Heart right ventricle (tissue), 16 donors: Measurements from ENCODE around the gene SLC35B3. TPM values are rescaled to one million over a fixed set of nuclear protein-coding genes. Genes with fewer than 3 reads are reported as not detected.
"Not testable (repeated sequence)": the region's sequence is repeated elsewhere in the genome, so short reads cannot be mapped to it uniquely, and the experiment has no call there.

Experiments used
- ATAC-seq, 8 donors: fragments of 200-7000 bp; cut with Tn5 transposase; one replicate each; pipeline ENCODE4 v1.9.1; 2020; ENCODE audit warnings: mild to moderate bottlenecking in 8 of 8, moderate library complexity in 8 of 8, moderate number of reproducible peaks in 1 of 8
- DNase-seq, 2 donors: peaks; one replicate each; pipeline ENCODE4 v3.0.0-alpha.2; 2020
- H3K27ac ChIP-seq, 10 donors: fragments of 200-600 bp; sonication (generic) in 2 of 10; one replicate each; pipeline versions ENCODE4 v1.5.0 to v1.8.0; 2020 to 2022; ENCODE audit warnings: mild to moderate bottlenecking in 3 of 10
- H3K27me3 ChIP-seq, 7 donors: fragments of 200-600 bp; one replicate each; pipeline ENCODE4 v1.8.0; 2021 to 2022; ENCODE audit warnings: mild to moderate bottlenecking in 2 of 7
- H3K36me3 ChIP-seq, 9 donors: fragments of 200-600 bp; sonication (generic) in 1 of 9; one replicate each; pipeline versions ENCODE4 v1.5.0 to v1.8.0; 2020 to 2022; ENCODE audit warnings: mild to moderate bottlenecking in 2 of 9
- H3K4me1 ChIP-seq, 9 donors: fragments of 200-600 bp; sonication (generic) in 1 of 9; one replicate each; pipeline versions ENCODE4 v1.5.0 to v1.8.0; 2020 to 2022; ENCODE audit warnings: mild to moderate bottlenecking in 4 of 9
- H3K4me3 ChIP-seq, 10 donors: fragments of 200-600 bp; sonication (generic) in 2 of 10; one replicate each; pipeline versions ENCODE4 v1.5.0 to v1.8.0; 2020 to 2022; ENCODE audit warnings: mild to moderate bottlenecking in 7 of 10, moderate library complexity in 2 of 10
- H3K9me3 ChIP-seq, 11 donors: fragments of 200-600 bp in 10 of 11; sonication (generic) in 2 of 11; one replicate each; pipeline versions ENCODE4 v1.5.0 to v1.8.0; 2013 to 2022; ENCODE audit warnings: mild to moderate bottlenecking in 2 of 11, control low read depth in 1 of 11, moderate library complexity in 1 of 11
- CTCF ChIP-seq, 9 donors: fragments of 200-600 bp; sonication (generic) in 2 of 9; IDR thresholded peaks; one replicate each; pipeline versions ENCODE4 v1.5.0 to v1.8.0; 2021 to 2022; ENCODE audit warnings: antibody characterized with exemption in 9 of 9, mild to moderate bottlenecking in 5 of 9, moderate library complexity in 1 of 9
- WGBS, 2 donors: extraction: QIAGEN DNeasy Blood & Tissue Kit; methylation state at CpG; one replicate each; pipeline ENCODE4 v1.1.7; 2013; ENCODE audit warnings: inconsistent platforms in 1 of 2; 5-methylcytosine and 5-hydroxymethylcytosine counted together
- intact Hi-C, 10 donors: fragments of 100-400 bp; cut with DNase I; formaldehyde crosslinking; loops; one replicate each; pipeline versions ENCODE4 v1.11.1 to v1.14.2; 2022
- polyA plus RNA-seq, 2 donors: library from polyadenylated mRNA; stranded (reverse); fragments of 200-250 nt; gene quantifications; one replicate each; pipeline ENCODE4 v1.2.3, GENCODE V29; 2013
- total RNA-seq, 10 donors: library from RNA; stranded (reverse); fragmentation: NEBNext Ultra II Directional in 3 of 10; extraction: Animal tissue kit (Norgen Biotek cat#: 25700) in 3 of 10; gene quantifications; one replicate each; pipeline versions ENCODE4 v1.2.1 to v1.2.4, GENCODE V29; 2021 to 2023
- donor health status: Arrhythmogenic right ventricular cardiomyopathy.
- donor health status: ischemic (EF 13 %, LVEDD 7.1; RV severe dilation, severe dysfunction).
- donor health status: healthy with polysubstance abuse.
- donor health status: DM: no; HTN: yes; CAD: no.
- donor health status: DM: no; HTN: no; CAD: no.
- donor health status: ischemic (EF 25% LVEDD 6.9; RV normal size, moderate dysfunction).
- donor health status: ischemic (EF 25% LVEDD 5.7; RV mildly dilated, moderate dysfunction).
- donor health status: healthy.
- donor health status: DM: yes; HTN: yes; CAD: no.
- donor health status: Ischemic cardiomyopathy.
- donor health status: ischemic (EF 35%, LVEDD 5.7; RV mildly dilated, moderate dysfunction).
- donor health status: nonischemic (EF 11% LVEDD 7.7; RV severe dilation, severe dysfunction).
- donor health status: DM: yes; HTN: yes; CAD: no.
- donor health status: PGD.
- donor health status: ischemic (EF 29% LVEDD 5.4; RV normal size, mild dysfunction).
- donor health status: nonischemic (EF 23%, LVEDD 6.1; RV moderate dilation, normal function).

SLC35B3 gene
- total and polyA plus RNA-seq, 12 donors: 4.5 to 19.9 (median 6.1) TPM

GRCh38 chr6:8432614-8433013 is 2.7 kb downstream of the SLC35B3 start:
- Histone ChIP-seq H3K27ac (no peak overlapping the region), H3K36me3 (peaks cover 0 to 41% (median 5%) of the 10 kb centered on the region in 9 donors), H3K4me3 (no peak overlapping the region), H3K27me3 (no peaks in the 10 kb centered on the region), H3K4me1 (peaks cover 0 to 38% (median 24%) of the 10 kb centered on the region in 9 donors), H3K9me3 (no peaks in the 10 kb centered on the region)
- 82 to 95% methylated on average over 2 of the region's 2 CpGs for WGBS, 2 donors
- no peak for TF ChIP-seq CTCF (IDR thresholded peaks at IDR 0.05)
- DNase-seq (no peak), ATAC-seq (no peak)
- intact Hi-C loops: no loop called here

GRCh38 chr6:8429821-8430220 is 5.5 kb downstream of the SLC35B3 start:
- Histone ChIP-seq H3K27ac (no peak overlapping the region), H3K27me3 (no peaks in the 10 kb centered on the region), H3K4me1 (peaks cover 0 to 29% (median 18%) of the 10 kb centered on the region in 9 donors), H3K9me3 (no peaks in the 10 kb centered on the region), H3K4me3 (no peak overlapping the region), H3K36me3 (peaks cover 0 to 69% (median 18%) of the 10 kb centered on the region in 9 donors)
- no peak for TF ChIP-seq CTCF (IDR thresholded peaks at IDR 0.05)
- 77 to 88% methylated on average over 2 of the region's 2 CpGs for WGBS, 2 donors
- DNase-seq (no peak), ATAC-seq (no peak)
- intact Hi-C loops: no loop called here

GRCh38 chr6:8426544-8426943 is 8.8 kb downstream of the SLC35B3 start:
- not testable (repeated sequence) for ATAC-seq, H3K4me3 ChIP-seq
- peaks cover 0 to 94% (median 26%) of the 10 kb centered on the region in 9 donors for H3K36me3 ChIP-seq

GRCh38 chr6:8420031-8420588 is 15.2 kb downstream of the SLC35B3 start:
- intact Hi-C loops: no loop called here
- H3K4me3 ChIP-seq: no peak overlapping the region
- DNase-seq: no peak
- H3K27ac ChIP-seq: no peak overlapping the region
- H3K36me3 ChIP-seq: peaks cover 0 to 98% (median 28%) of the 10 kb centered on the region in 9 donors
- H3K27me3 ChIP-seq: no peaks in the 10 kb centered on the region
- H3K9me3 ChIP-seq: no peaks in the 10 kb centered on the region
- WGBS, 2 donors: 96 to 97% methylated on average over 3 of the region's 3 CpGs
- TF ChIP-seq CTCF (IDR thresholded peaks at IDR 0.05): no peak
- no peak for ATAC-seq
- H3K4me1 ChIP-seq: no peaks in the 10 kb centered on the region

More at GRCh38 chr6:8426544-8426943, 8.8 kb downstream of the SLC35B3 start:
- WGBS, 2 donors: 93 to 95% methylated on average over 2 of the region's 2 CpGs
- DNase-seq, H3K27ac ChIP-seq, H3K4me1 ChIP-seq, intact Hi-C loops, H3K9me3 ChIP-seq, H3K27me3 ChIP-seq: not testable (repeated sequence)

GRCh38 chr6:8415913-8416312 is 19.4 kb downstream of the SLC35B3 start:
- 97% methylated on average over 2 of the region's 2 CpGs for WGBS, 2 donors
- H3K4me1 ChIP-seq: no peaks in the 10 kb centered on the region
- intact Hi-C loops: no loop called here

More at GRCh38 chr6:8415913-8416312, 19.4 kb downstream of the SLC35B3 start:
- DNase-seq (no peak), ATAC-seq (no peak)
- Histone ChIP-seq H3K9me3 (no peaks in the 10 kb centered on the region), H3K4me3 (no peak overlapping the region), H3K36me3 (peaks cover 0 to 100% (median 29%) of the 10 kb centered on the region in 9 donors), H3K27ac (no peak overlapping the region), H3K27me3 (no peaks in the 10 kb centered on the region)
- no peak for TF ChIP-seq CTCF (IDR thresholded peaks at IDR 0.05)
